Measurements from ENCODE around the gene CIT. TPM values are rescaled to one million over a fixed set of nuclear protein-coding genes. Genes with fewer than 3 reads are reported as not detected.
"Not testable (repeated sequence)": the region's sequence is repeated elsewhere in the genome, so short reads cannot be mapped to it uniquely, and the experiment has no call there.

CIT gene
- total RNA-seq, 4 donors from 2014 or later = 6.1 to 20.3 (median 10.0) TPM

GRCh38 chr12:119661882-119662281, 215.2 kb downstream of the CIT start:
- Histone ChIP-seq H3K36me3 (no peaks in the 10 kb centered on the region), H3K9me3 (no peaks in the 10 kb centered on the region), H3K27me3 (no peaks in the 10 kb centered on the region), H3K4me1 (peaks cover 2% of the 10 kb centered on the region), H3K4me3 (no peak overlapping the region), H3K27ac (no peak overlapping the region)
- TF ChIP-seq EP300 (IDR thresholded peaks at IDR 0.05) (no peak), POLR2AphosphoS5 (IDR thresholded peaks at IDR 0.05) (no peak), POLR2A (IDR thresholded peaks at IDR 0.05) (no peak)
- TF ChIP-seq, protein P1, sequence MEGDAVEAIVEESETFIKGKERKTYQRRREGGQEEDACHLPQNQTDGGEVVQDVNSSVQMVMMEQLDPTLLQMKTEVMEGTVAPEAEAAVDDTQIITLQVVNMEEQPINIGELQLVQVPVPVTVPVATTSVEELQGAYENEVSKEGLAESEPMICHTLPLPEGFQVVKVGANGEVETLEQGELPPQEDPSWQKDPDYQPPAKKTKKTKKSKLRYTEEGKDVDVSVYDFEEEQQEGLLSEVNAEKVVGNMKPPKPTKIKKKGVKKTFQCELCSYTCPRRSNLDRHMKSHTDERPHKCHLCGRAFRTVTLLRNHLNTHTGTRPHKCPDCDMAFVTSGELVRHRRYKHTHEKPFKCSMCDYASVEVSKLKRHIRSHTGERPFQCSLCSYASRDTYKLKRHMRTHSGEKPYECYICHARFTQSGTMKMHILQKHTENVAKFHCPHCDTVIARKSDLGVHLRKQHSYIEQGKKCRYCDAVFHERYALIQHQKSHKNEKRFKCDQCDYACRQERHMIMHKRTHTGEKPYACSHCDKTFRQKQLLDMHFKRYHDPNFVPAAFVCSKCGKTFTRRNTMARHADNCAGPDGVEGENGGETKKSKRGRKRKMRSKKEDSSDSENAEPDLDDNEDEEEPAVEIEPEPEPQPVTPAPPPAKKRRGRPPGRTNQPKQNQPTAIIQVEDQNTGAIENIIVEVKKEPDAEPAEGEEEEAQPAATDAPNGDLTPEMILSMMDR (IDR thresholded peaks at IDR 0.05) = no peak
- WGBS = 59% methylated on average over 4 of the region's 4 CpGs
- no peak for DNase-seq (ENCODE audit: low spot score in 2 of 2)

DNA sequence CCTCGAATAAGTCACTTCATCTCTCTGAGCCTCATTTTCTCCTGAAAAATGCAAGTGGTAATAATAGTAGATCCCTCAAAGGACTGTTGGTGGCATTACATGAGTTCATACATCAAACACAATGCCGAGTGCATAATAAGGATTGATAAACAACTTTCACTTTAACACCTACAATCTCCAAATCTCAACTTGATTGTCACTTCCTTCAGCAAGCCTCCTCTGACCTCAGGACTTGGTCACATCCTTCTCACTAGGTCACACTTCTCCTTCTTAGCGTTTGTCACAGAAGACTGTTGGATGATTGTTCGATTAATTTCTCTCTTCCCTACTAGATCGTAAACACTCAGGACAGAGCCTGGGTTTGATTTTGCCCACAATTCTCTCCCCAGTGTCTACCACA, 217.0 kb downstream of the CIT start:
- H3K36me3 ChIP-seq = no peaks in the 10 kb centered on the region
- no peak overlapping the region for H3K27ac ChIP-seq
- no peaks in the 10 kb centered on the region for H3K27me3 ChIP-seq
- no peaks in the 10 kb centered on the region for H3K4me1 ChIP-seq
- TF ChIP-seq, protein P1 (IDR thresholded peaks at IDR 0.05) = no peak
- TF ChIP-seq POLR2AphosphoS5 (IDR thresholded peaks at IDR 0.05) (no peak), POLR2A (IDR thresholded peaks at IDR 0.05) (no peak), EP300 (IDR thresholded peaks at IDR 0.05) (no peak)
- no peaks in the 10 kb centered on the region for H3K9me3 ChIP-seq
- no peak overlapping the region for H3K4me3 ChIP-seq
- 75% methylated on average over 5 of the region's 5 CpGs for WGBS
- no peak for DNase-seq (ENCODE audit: low spot score in 2 of 2)

- no peak for DNase-seq (ENCODE audit: low spot score in 2 of 2)
- no peak overlapping the region for H3K4me3 ChIP-seq
- no peaks in the 10 kb centered on the region for H3K27me3 ChIP-seq
Observed at GRCh38 chr12:119659289-119659897, 217.7 kb downstream of the CIT start.

GRCh38 chr12:119658166-119658565, 219.0 kb downstream of the CIT start:
- not testable (repeated sequence) for H3K27me3 ChIP-seq; H3K4me1 ChIP-seq; DNase-seq (ENCODE audit: low spot score in 2 of 2); H3K4me3 ChIP-seq; H3K27ac ChIP-seq; H3K36me3 ChIP-seq; H3K9me3 ChIP-seq
- WGBS = 92% methylated on average over 6 of the region's 6 CpGs

More at GRCh38 chr12:119659289-119659897, 217.7 kb downstream of the CIT start:
- Histone ChIP-seq H3K27ac (no peak overlapping the region), H3K36me3 (no peaks in the 10 kb centered on the region), H3K4me1 (no peaks in the 10 kb centered on the region), H3K9me3 (no peaks in the 10 kb centered on the region)
- no peak for TF ChIP-seq POLR2AphosphoS5 (IDR thresholded peaks at IDR 0.05)
- TF ChIP-seq, protein P1 (IDR thresholded peaks at IDR 0.05) = peak; percentile 71 to 91
- 47% methylated on average over 6 of the region's 6 CpGs for WGBS

- not testable (repeated sequence) for H3K36me3 ChIP-seq; H3K27me3 ChIP-seq; H3K9me3 ChIP-seq; H3K4me1 ChIP-seq; DNase-seq (ENCODE audit: low spot score in 2 of 2); H3K27ac ChIP-seq; H3K4me3 ChIP-seq
- 65% methylated on average over 2 of the region's 2 CpGs for WGBS
Observed at GRCh38 chr12:119657001-119657400, 220.1 kb downstream of the CIT start.

- Histone ChIP-seq H3K27me3 (no peaks in the 10 kb centered on the region), H3K9me3 (no peaks in the 10 kb centered on the region), H3K36me3 (no peaks in the 10 kb centered on the region), H3K27ac (no peak overlapping the region), H3K4me3 (no peak overlapping the region), H3K4me1 (no peaks in the 10 kb centered on the region)
- WGBS = 77% methylated on average over 3 of the region's 3 CpGs
- no peak for TF ChIP-seq EP300 (IDR thresholded peaks at IDR 0.05)
- no peak for TF ChIP-seq POLR2AphosphoS5 (IDR thresholded peaks at IDR 0.05)
- TF ChIP-seq, protein P1 (IDR thresholded peaks at IDR 0.05) = no peak
- no peak for TF ChIP-seq POLR2A (IDR thresholded peaks at IDR 0.05)
- no peak for DNase-seq (ENCODE audit: low spot score in 2 of 2)
Observed at GRCh38 chr12:119652665-119653064, 224.5 kb downstream of the CIT start.

Measured in suprapubic skin (tissue), 4 donors.